HAP-1 (cell line): Measurements from ENCODE around the gene DTNB.
"Not testable (repeated sequence)": the region's sequence is repeated elsewhere in the genome, so short reads cannot be mapped to it uniquely, and the experiment has no call there.

Source experiments
- DNase-seq, 2 experiments: peaks; one replicate each; pipeline ENCODE4 v3.0.0-alpha.2; 2016 to 2020; ENCODE audit warnings: low spot score in 2 of 2
- H3K27me3 ChIP-seq: fragments of 250-450 bp; sonication (Bioruptor Pico); 2 replicates; pipeline ENCODE4 v1.5.1; 2020; ENCODE audit warnings: low read depth, mild to moderate bottlenecking, moderate library complexity
- H3K36me3 ChIP-seq: fragments of 250-450 bp; sonication (Bioruptor Pico); replicated peaks from 2 replicates; pipeline ENCODE4 v1.5.1; 2020; ENCODE audit warnings: mild to moderate bottlenecking
- H3K4me1 ChIP-seq: fragments of 250-450 bp; sonication (Bioruptor Pico); 2 replicates; pipeline ENCODE4 v1.5.1; 2020; ENCODE audit warnings: mild to moderate bottlenecking
- H3K4me3 ChIP-seq: fragments of 250-450 bp; sonication (Bioruptor Pico); 2 replicates; pipeline ENCODE4 v1.5.1; 2020; ENCODE audit warnings: mild to moderate bottlenecking, moderate library complexity
- H3K9me3 ChIP-seq: fragments of 250-450 bp; sonication (Bioruptor Pico); 2 replicates; pipeline ENCODE4 v1.5.1; 2020; ENCODE audit warnings: mild to moderate bottlenecking, moderate library complexity
- in situ Hi-C: fragments of 300-500 bp; cut with MboI; formaldehyde crosslinking; loops from 3 replicates; pipeline ENCODE4 v1.14.3; 2020; ENCODE audit warnings: low sequenced_read_pairs, inconsistent platforms, mixed read lengths

Gene DTNB

DNA sequence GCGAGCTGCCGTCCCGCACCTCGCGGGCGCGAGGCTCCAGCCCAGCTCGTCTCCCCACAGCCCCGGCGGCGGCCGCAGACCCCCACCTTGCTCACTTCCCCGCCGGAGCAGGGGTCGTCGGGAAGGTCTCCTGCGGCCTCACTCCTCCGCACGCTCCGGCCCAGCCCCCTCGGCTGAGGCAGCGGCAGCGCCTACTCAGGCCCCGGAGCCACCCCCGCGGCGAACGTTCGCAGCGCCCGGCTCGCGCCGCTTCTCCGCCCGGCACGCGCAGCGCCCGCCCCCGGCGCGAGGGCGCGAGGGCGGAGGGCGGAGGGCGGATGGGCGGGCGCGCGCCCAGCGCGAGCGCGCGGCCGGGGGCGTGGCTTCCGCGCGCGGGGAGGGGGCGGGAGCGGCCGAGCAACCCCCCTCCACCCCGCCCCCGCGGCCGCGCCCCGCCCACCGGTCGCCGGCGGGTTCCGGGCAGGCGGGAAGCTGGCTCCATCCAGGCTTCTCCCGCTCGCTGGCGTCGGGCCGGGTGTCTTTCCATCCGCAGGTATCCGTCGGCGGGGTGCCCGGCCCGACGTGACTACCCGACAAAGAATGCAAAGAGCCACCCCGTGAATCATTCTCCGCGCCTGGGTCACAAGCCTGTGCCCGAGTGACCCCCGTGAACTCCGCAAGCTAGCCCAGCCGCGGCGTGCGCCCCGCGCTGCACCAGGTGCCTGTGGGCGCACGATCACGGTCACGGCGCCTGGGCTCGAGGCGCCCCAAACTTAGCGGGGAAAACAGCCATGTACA, at the start of gene DTNB:
Gene DTNB (minus strand): TSS at position 278 of the 777 bp plus-strand sequence. CDS start 20,917 bp downstream, outside the sequence.
- no peaks in the 10 kb centered on the region for H3K9me3 ChIP-seq
- no peaks in the 10 kb centered on the region for H3K27me3 ChIP-seq
- H3K4me1 ChIP-seq = peaks cover 11% of the 10 kb centered on the region
- H3K4me3 ChIP-seq = peak within 1 kb of the TSS; percentile 55
- DNase-seq = peak; percentile 60 to 87
- in situ Hi-C loops = no loop called here
- no peaks in the 10 kb centered on the region for H3K36me3 ChIP-seq

DNA sequence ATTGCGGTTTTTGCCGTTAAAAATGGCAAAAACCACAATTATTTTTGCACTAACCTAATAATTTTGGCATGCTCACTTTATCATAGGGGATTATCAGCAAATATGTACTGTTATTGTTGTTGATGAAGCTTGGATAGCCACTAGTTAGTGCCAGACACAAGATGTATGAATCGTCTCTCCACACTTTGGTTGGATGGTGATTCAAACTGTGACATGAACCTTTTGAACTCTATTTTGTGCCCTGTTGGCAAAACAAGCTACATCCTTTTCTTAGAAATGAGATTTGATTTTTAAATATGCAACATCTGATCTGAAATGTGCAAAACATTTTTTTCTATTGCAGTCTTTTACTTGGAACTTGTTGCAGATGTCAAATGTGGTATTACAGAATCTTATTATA, 48.8 kb upstream of the DTNB start:
- Histone ChIP-seq H3K36me3 (no peaks in the 10 kb centered on the region), H3K9me3 (no peaks in the 10 kb centered on the region), H3K4me3 (no peak overlapping the region), H3K27me3 (0 out of 2 replicates have a peak, but pooled peaks cover 2% of the 10 kb centered on the region), H3K4me1 (no peaks in the 10 kb centered on the region)
- in situ Hi-C loops = no loop called here
- DNase-seq = no peak

DNA sequence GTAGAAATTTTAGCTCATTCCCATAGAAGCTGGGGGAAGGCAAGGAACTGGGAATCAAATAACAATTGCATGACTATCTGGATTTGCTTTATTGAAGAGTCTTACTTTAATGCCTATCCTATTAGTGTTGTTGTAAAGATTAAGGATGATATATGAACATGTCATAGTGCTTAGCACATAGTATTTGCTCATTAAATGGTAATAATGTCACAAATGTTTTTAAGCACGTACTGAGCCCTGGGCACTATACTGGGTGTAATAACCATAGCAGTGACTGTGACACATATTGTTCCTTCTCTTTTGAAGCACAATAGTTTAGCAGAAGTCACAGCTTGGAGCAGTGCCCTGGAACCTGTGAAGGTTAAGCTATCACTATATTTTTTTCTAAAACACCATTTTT, 47.2 kb upstream of the DTNB start:
- H3K4me3 ChIP-seq = no peak overlapping the region
- no peaks in the 10 kb centered on the region for H3K4me1 ChIP-seq
- no peaks in the 10 kb centered on the region for H3K9me3 ChIP-seq
- 0 out of 2 replicates have a peak, but pooled peaks cover 2% of the 10 kb centered on the region for H3K27me3 ChIP-seq
- in situ Hi-C loops = no loop called here
- H3K36me3 ChIP-seq = no peaks in the 10 kb centered on the region
- no peak for DNase-seq

DNA sequence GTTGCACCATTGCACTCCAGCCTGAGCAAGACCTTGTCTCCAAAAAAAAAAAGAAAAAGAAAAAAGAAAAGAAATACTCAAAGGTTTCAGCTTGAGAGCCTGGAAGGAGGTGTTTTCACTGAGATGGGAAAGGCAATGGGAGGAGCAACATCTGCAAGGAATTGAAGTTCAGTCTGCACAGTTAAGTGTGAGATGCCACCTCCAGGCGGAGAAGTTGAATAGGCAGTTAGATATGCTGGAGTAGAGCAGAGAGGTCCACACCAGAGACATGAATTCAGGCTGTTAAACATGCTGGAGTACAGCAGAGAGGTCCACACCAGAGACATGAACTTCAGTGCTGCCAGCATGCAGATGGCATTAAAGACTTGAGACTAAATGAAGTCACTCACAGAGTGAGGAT, 41.4 kb upstream of the DTNB start:
- Histone ChIP-seq H3K4me3 (no peak overlapping the region), H3K9me3 (no peaks in the 10 kb centered on the region), H3K27me3 (no peaks in the 10 kb centered on the region; the same call in 1 of the 2 replicates), H3K4me1 (peaks cover 3% of the 10 kb centered on the region; the same call in 1 of the 2 replicates), H3K36me3 (no peaks in the 10 kb centered on the region)
- no peak for DNase-seq
- in situ Hi-C loops = no loop called here

DNA sequence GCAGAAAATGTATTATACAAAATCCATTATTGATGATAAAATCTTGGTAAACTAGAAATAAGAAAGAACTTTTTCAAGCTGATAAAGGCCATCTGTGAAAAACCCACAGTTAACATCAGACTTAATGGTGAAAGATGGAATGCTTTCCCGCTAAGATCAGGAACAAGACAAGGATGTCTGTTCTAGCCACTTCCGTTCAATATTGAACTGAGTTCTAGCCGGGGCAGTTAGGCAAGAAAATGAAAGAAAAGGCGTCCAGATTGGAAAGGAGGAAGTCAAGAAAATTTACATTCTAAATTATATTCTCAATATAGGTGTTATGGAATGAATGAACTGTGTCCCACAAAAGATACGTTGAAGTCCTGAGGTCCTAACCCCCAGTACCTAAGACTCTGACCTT, 39.1 kb upstream of the DTNB start:
- Histone ChIP-seq H3K36me3 (no peaks in the 10 kb centered on the region), H3K4me3 (no peak overlapping the region), H3K9me3 (no peaks in the 10 kb centered on the region), H3K27me3 (no peaks in the 10 kb centered on the region; the same call in 1 of the 2 replicates), H3K4me1 (peaks cover 3% of the 10 kb centered on the region; the same call in 1 of the 2 replicates)
- DNase-seq = no peak
- in situ Hi-C loops = no loop called here

DNA sequence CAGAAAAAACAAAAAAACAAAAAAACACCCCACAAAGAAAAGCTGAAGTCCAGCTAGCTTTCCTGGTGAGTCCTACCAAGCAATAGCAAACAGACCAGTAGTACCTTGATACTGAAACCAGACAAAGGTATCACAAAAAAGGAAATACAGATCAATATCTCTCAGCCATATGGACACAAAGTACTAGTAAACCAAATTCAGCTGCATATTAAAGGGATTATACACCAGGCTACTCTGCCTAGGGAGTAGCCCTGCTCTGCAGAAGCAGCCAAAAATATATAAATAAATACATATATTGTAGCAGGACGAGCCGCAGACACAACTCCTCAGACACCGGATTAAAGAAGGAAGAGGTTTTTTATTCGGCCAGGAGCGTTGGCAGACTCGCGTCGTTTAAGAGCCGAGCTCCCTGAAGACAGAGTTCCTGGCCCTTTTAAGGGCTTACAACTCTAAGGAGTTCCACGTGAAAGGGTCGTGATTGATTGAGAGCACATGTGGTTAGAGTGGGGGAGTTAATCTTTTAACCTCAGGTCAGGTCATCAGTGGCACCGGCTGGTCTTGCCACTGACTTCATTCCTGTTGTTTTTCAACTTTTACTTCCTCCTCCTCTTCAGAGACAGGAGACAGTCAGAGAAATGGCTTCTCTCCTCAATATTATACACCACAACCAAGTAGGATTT, 38.4 kb upstream of the DTNB start:
- H3K9me3 ChIP-seq = no peaks in the 10 kb centered on the region
- no peak for DNase-seq
- H3K36me3 ChIP-seq = no peaks in the 10 kb centered on the region
- in situ Hi-C loops = no loop called here
- H3K4me1 ChIP-seq = peaks cover 3% of the 10 kb centered on the region; the same call in 1 of the 2 replicates
- H3K27me3 ChIP-seq = no peaks in the 10 kb centered on the region; the same call in 1 of the 2 replicates
- H3K4me3 ChIP-seq = no peak overlapping the region

DNA sequence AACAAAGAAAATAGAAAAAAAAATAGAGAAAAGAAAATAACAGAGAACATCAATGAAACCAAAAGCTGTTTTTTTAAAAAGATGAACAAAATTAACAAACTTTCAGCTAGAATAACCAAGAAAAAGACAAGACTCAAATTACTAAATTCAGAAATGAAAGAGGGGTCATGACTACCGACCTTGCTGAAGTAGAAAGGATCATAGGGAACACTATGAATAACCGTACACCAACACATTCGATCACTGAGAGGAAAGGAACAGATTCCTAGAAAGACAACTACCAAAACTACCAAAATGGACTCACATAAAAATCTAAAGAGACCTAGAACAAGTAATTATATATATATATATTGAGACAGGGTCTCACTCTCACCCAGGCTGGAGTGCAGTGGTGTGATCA, 37.4 kb upstream of the DTNB start:
- Histone ChIP-seq H3K9me3 (no peaks in the 10 kb centered on the region), H3K4me1 (peaks cover 3% of the 10 kb centered on the region; the same call in 1 of the 2 replicates), H3K36me3 (no peaks in the 10 kb centered on the region), H3K27me3 (no peaks in the 10 kb centered on the region; the same call in 1 of the 2 replicates), H3K4me3 (no peak overlapping the region)
- DNase-seq = no peak
- in situ Hi-C loops = no loop called here

DNA sequence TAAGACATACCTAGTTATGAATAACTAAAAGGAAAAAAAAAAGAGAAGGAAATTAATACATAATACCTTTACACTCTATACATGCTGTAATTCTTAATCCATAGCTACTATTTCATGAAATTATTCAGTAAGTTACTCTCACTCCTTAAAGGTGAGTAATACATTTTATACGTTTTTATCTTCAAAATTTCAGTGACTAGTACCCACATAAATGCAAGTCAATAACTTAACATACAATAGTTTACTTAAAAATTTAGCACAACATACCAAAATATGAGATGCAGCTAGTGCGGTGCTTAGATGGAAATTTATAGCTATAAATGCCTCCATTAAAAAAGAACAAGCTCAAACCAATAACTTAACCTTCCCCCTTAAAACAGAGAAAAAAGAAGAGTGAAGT, 36.0 kb upstream of the DTNB start:
- Histone ChIP-seq H3K4me3 (no peak overlapping the region), H3K4me1 (peaks cover 3% of the 10 kb centered on the region; the same call in 1 of the 2 replicates), H3K9me3 (no peaks in the 10 kb centered on the region), H3K36me3 (no peaks in the 10 kb centered on the region), H3K27me3 (no peaks in the 10 kb centered on the region; the same call in 1 of the 2 replicates)
- in situ Hi-C loops = no loop called here
- no peak for DNase-seq

DNA sequence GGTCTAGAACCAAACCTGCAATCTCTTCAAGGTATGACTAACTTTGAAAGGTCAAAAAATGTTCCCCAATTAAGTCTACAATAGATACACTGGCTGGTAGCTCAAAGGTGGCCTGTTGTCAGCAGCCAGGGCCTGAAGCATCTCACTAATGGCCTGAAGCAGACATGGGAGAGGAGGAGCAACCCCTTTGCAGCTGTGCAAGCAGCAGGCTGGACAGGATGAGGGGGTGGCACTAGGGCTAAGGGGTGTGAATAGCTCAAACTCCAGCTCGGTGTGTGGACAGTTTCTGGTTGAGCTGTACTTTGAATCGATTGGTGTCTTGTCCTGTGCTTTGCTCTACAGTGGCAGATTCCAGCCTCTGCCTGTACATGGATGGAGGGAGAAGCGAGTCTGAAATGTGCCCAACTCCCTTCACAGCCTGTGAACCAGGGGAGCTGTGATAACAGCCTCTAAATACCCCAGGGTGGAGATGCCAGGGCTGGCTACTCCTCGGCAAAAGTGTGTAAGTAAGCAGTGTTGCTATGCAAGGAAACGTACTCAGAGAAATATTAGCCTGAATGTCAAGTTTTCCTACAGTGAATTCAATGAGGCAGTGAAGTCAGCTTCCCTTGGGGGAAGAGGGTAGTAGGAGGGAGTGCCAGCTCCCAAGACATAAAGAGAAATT, 34.7 kb upstream of the DTNB start:
- no peaks in the 10 kb centered on the region for H3K9me3 ChIP-seq
- no peaks in the 10 kb centered on the region for H3K36me3 ChIP-seq
- H3K4me3 ChIP-seq = no peak overlapping the region
- in situ Hi-C loops = no loop called here
- no peak for DNase-seq
- H3K4me1 ChIP-seq = peaks cover 3% of the 10 kb centered on the region; the same call in 1 of the 2 replicates
- H3K27me3 ChIP-seq = no peaks in the 10 kb centered on the region; the same call in 1 of the 2 replicates

DNA sequence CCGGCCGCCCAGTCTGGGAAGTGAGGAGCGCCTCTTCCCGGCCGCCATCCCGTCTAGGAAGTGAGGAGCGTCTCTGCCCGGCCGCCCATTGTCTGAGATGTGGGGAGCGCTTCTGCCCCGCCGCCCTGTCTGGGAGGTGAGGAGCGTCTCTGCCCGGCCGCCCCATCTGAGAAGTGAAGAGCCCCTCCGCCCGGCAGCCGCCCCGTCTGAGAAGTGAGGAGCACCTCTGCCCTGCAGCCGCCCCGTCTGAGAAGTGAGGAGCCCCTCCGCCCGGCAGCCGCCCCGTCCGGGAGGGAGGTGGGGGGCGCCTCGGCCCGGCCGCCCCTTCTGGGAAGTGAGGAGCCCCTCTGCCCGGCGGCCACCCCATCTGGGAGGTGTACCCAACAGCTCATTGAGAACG, 32.2 kb upstream of the DTNB start:
- H3K4me1 ChIP-seq, in situ Hi-C loops, H3K4me3 ChIP-seq, H3K27me3 ChIP-seq, DNase-seq, H3K36me3 ChIP-seq, H3K9me3 ChIP-seq: not testable (repeated sequence)

DNA sequence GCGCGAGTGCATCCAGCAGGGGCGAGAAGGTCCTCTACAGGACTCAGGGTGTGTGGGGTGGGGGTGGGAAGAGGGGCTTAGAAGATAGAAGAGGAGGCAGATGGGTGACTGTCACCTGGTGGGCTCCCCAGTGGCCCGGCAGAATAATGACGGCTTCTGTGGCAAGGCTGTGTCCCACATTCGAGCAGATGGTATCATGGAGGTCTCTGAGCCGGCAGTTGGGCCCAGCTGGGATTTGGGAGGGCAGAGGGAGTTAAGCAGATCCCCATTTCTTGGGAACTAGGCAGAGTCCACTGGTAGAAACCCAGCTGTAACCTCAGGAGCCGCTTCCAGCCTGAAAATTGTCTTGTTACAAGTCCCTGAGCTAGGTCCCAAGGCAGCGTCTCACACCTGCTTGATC, 28.4 kb upstream of the DTNB start:
- Histone ChIP-seq H3K4me3 (no peak overlapping the region), H3K4me1 (no peaks in the 10 kb centered on the region), H3K36me3 (no peaks in the 10 kb centered on the region), H3K27me3 (0 out of 2 replicates have a peak, but pooled peaks cover 5% of the 10 kb centered on the region), H3K9me3 (no peaks in the 10 kb centered on the region)
- DNase-seq = no peak
- in situ Hi-C loops = no loop called here

DNA sequence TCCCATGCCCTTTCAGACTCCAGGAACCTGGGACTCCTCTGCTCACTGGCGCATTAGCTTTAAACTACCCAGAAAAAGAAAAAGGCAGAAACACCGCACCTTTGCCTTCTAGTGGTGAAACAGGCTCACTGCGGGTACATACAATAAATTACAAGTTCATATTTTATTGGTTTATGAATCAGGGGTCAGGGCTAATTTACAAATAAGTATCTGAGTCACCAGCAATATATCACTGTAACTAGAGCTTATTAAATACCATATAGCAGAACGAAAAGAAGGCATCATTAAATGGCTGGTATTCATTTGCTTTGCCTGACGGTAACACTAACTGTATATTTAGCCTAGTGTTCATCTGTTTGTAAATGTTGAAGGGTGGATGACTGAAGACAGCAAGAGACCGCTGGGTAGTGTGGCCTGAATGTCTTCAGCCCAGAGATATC, 26.9 kb upstream of the DTNB start:
- no peaks in the 10 kb centered on the region for H3K36me3 ChIP-seq
- no peaks in the 10 kb centered on the region for H3K9me3 ChIP-seq
- in situ Hi-C loops = no loop called here
- peak; percentile 43 to 56 for DNase-seq
- H3K4me3 ChIP-seq = no peak overlapping the region
- H3K27me3 ChIP-seq = 0 out of 2 replicates have a peak, but pooled peaks cover 5% of the 10 kb centered on the region
- no peaks in the 10 kb centered on the region for H3K4me1 ChIP-seq

DNA sequence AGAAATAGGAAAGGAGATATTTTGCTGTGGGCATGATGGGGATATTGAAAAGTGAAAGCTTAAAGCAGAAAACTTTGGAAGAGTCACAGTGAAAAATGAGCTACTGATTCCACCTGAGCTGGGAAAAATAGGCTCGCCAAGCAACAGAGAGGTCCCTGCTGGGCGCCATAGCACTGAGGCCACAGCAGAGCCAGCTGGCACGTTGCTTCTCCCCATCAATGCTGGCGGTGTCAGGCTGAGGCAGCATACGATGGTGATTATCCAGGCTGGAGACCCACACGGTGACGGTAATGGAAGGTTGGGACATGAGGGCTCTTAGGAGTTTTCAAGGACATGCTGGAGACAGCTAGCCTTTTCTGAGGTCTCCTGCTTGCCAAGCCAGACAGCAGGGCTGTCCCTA, 25.8 kb upstream of the DTNB start:
- Histone ChIP-seq H3K4me3 (no peak overlapping the region), H3K27me3 (0 out of 2 replicates have a peak, but pooled peaks cover 5% of the 10 kb centered on the region), H3K9me3 (no peaks in the 10 kb centered on the region), H3K4me1 (no peaks in the 10 kb centered on the region), H3K36me3 (no peaks in the 10 kb centered on the region)
- in situ Hi-C loops = no loop called here
- DNase-seq = no peak
